SK-N-SH (cell line): ENCODE data around the gene CCDC61. TPM values are rescaled to one million over a fixed set of nuclear protein-coding genes. Genes with fewer than 3 reads are reported as not detected.

Source experiments
- CTCF ChIA-PET: fragments of 300-600, 350-600 bp; formaldehyde crosslinking; extraction: SDS; loops from one replicate; lab custom pipeline; 2021; lab: Yijun Ruan, JAX
- POLR2A ChIA-PET: fragments of 350-600 bp; sonication (Branson Sonifier 250); formaldehyde crosslinking; extraction: SDS; loops from one replicate; lab custom pipeline; 2020; ENCODE audit warnings: antibody characterized with exemption, inconsistent platforms; lab: Yijun Ruan, JAX
- DNase-seq: peaks from one replicate; pipeline ENCODE4 v3.0.0; 2012
- H2AFZ ChIP-seq: fragments of 200-600 bp; sonication (generic); 2 replicates; pipeline ENCODE4 v1.8.1; 2016; ENCODE audit warnings: antibody characterized with exemption, mild to moderate bottlenecking, low read depth
- H3F3A ChIP-seq: fragments of 200-600 bp; sonication (generic); replicated peaks from 2 replicates; pipeline ENCODE3; 2016; ENCODE audit warnings: antibody characterized with exemption, mild to moderate bottlenecking; ENCODE audit not compliant: insufficient read depth
- H3K27ac ChIP-seq, 2 experiments: fragments of 200-500 bp in 1 of 2; fragments of 200-600 bp in 1 of 2; sonication (Bioruptor generic) in 1 of 2; sonication (generic), shearing (Covaris generic) in 1 of 2; 2 replicates each; pipeline versions ENCODE4 v1.5.1 to v1.6.1; 2014 to 2016; ENCODE audit warnings: low read depth in 2 of 2, inconsistent platforms in 1 of 2, low read length in 1 of 2, mild to moderate bottlenecking in 1 of 2, mixed read lengths in 1 of 2
- H3K27me3 ChIP-seq: fragments of 200-600 bp; sonication (generic), shearing (Covaris generic); 2 replicates; pipeline ENCODE4 v1.6.1; 2016; ENCODE audit warnings: mixed run types; ENCODE audit not compliant: insufficient read depth
- H3K36me3 ChIP-seq, 2 experiments: fragments of 200-500 bp in 1 of 2; fragments of 200-600 bp in 1 of 2; sonication (Bioruptor generic) in 1 of 2; sonication (generic) in 1 of 2; replicated peaks in 1 of 2; 2 replicates each; pipeline versions ENCODE3 to v1.5.1; 2014 to 2016; ENCODE audit warnings: low read length in 1 of 2, mild to moderate bottlenecking in 1 of 2; ENCODE audit not compliant: insufficient read depth in 2 of 2, control insufficient read depth in 1 of 2
- H3K4me1 ChIP-seq, 2 experiments: fragments of 200-500 bp in 1 of 2; fragments of 200-600 bp in 1 of 2; sonication (Bioruptor generic) in 1 of 2; sonication (generic), shearing (Covaris generic) in 1 of 2; 2 replicates each; pipeline versions ENCODE4 v1.5.1 to v1.6.1; 2014 to 2016; ENCODE audit warnings: low read depth in 1 of 2, low read length in 1 of 2, mixed run types in 1 of 2; ENCODE audit not compliant: insufficient read depth in 2 of 2, control insufficient read depth in 1 of 2
- H3K4me2 ChIP-seq: fragments of 200-600 bp; sonication (generic), shearing (Covaris generic); 2 replicates; pipeline ENCODE4 v1.6.1; 2017; ENCODE audit warnings: mixed run types
- H3K4me3 ChIP-seq, 2 experiments: fragments of 200-500 bp in 1 of 2; fragments of 200-600 bp in 1 of 2; sonication (Bioruptor generic) in 1 of 2; sonication (generic), shearing (Covaris generic) in 1 of 2; 2 replicates each; pipeline versions ENCODE4 v1.5.1 to v1.8.1; 2014 to 2016; ENCODE audit warnings: low read depth in 2 of 2, inconsistent platforms in 1 of 2, low read length in 1 of 2, mild to moderate bottlenecking in 1 of 2, mixed read lengths in 1 of 2, moderate library complexity in 1 of 2
- H3K79me2 ChIP-seq: fragments of 200-600 bp; sonication (generic); 2 replicates; pipeline ENCODE4 v1.8.1; 2017; ENCODE audit warnings: mild to moderate bottlenecking; ENCODE audit not compliant: insufficient read depth
- H3K9ac ChIP-seq: fragments of 200-600 bp; sonication (generic); 2 replicates; pipeline ENCODE4 v1.6.1; 2017; ENCODE audit warnings: mixed run types
- H3K9me2 ChIP-seq: fragments of 200-600 bp; sonication (generic); 2 replicates; pipeline ENCODE4 v1.6.1; 2017; ENCODE audit warnings: mixed run types
- H3K9me3 ChIP-seq: fragments of 200-600 bp; sonication (generic); 2 replicates; pipeline ENCODE4 v1.6.1; 2017; ENCODE audit warnings: mixed run types, mild to moderate bottlenecking, moderate library complexity
- H4K20me1 ChIP-seq: fragments of 200-600 bp; sonication (generic); 2 replicates; pipeline ENCODE4 v1.6.1; 2017; ENCODE audit warnings: mild to moderate bottlenecking, mixed run types; ENCODE audit not compliant: insufficient read depth
- CHD2 ChIP-seq: fragments of 150-350 bp; IDR thresholded peaks from 2 replicates; pipeline ENCODE4 v1.6.1; 2018; ENCODE audit warnings: low read length; ENCODE audit not compliant: partially characterized antibody
- EP300 ChIP-seq, 2 experiments: IDR thresholded peaks; 2 replicates each; pipeline versions ENCODE4 v1.4.0 to v1.6.1; 2012; ENCODE audit warnings: borderline replicate concordance in 1 of 2, low read depth in 1 of 2, low read length in 1 of 2
- EZH2phosphoT487 ChIP-seq: fragments of 200-600 bp; sonication (generic); IDR thresholded peaks from 2 replicates; pipeline ENCODE4 v1.6.1; 2017; ENCODE audit warnings: low read depth, mixed run types, mild to moderate bottlenecking, antibody characterized with exemption, moderate library complexity, borderline replicate concordance
- FOSL2 ChIP-seq: IDR thresholded peaks from 2 replicates; pipeline ENCODE4 v1.4.0; 2012; ENCODE audit warnings: low read depth, mild to moderate bottlenecking, moderate library complexity, borderline replicate concordance
- FOXM1 ChIP-seq: IDR thresholded peaks from 2 replicates; pipeline ENCODE4 v1.4.0; 2012; ENCODE audit warnings: low read depth, mild to moderate bottlenecking
- MEF2A ChIP-seq: IDR thresholded peaks from 2 replicates; pipeline ENCODE4 v1.4.0; 2012; ENCODE audit warnings: low read depth, borderline replicate concordance
- NFIC ChIP-seq: IDR thresholded peaks from 2 replicates; pipeline ENCODE4 v1.4.0; 2012; ENCODE audit warnings: borderline replicate concordance
- PBX3 ChIP-seq: IDR thresholded peaks from 2 replicates; pipeline ENCODE4; 2012
- POLR2AphosphoS5 ChIP-seq: IDR thresholded peaks from 2 replicates; pipeline ENCODE4 v1.6.1; 2012; ENCODE audit warnings: low read depth, low read length
- RFX5 ChIP-seq: IDR thresholded peaks from 2 replicates; pipeline ENCODE4 v1.6.1; 2012; ENCODE audit warnings: mild to moderate bottlenecking, improper control_type of control experiment, low read length
- TAF1 ChIP-seq: IDR thresholded peaks from 2 replicates; pipeline ENCODE4 v1.6.1; 2012; ENCODE audit warnings: low read depth, mild to moderate bottlenecking, low read length, moderate library complexity, borderline replicate concordance
- TCF12 ChIP-seq: IDR thresholded peaks from 2 replicates; pipeline ENCODE4 v1.4.0; 2012
- TEAD4 ChIP-seq: IDR thresholded peaks from 2 replicates; pipeline ENCODE4 v1.4.0; 2012; ENCODE audit warnings: mild to moderate bottlenecking, borderline replicate concordance; ENCODE audit not compliant: insufficient read depth
- YY1 ChIP-seq: IDR thresholded peaks from 2 replicates; pipeline ENCODE4 v1.4.0; 2012; ENCODE audit warnings: low read depth, mild to moderate bottlenecking
- WGBS: methylation state at CpG from one replicate; pipeline ENCODE4 v1.1.6; 2017; ENCODE audit warnings: low lambda C conversion rate; 5-methylcytosine and 5-hydroxymethylcytosine counted together
- polyA plus RNA-seq, 3 experiments: library from polyadenylated mRNA; depleted of rRNA; stranded (reverse); fragments of >200 nt; gene quantifications; 2 replicates each; pipeline ENCODE4 v1.2.3, GENCODE V29; 2012
- TF ChIP-seq, protein P1 (sequence below): fragments of 200-600 bp; sonication (generic); IDR thresholded peaks from 2 replicates; pipeline ENCODE4 v1.6.1; 2017; ENCODE audit warnings: antibody characterized with exemption, mild to moderate bottlenecking, moderate library complexity
- TF ChIP-seq, protein P2 (sequence below): IDR thresholded peaks from 2 replicates; pipeline ENCODE4 v1.4.0; 2012; ENCODE audit warnings: low read depth, borderline replicate concordance

Gene CCDC61
- polyA plus RNA-seq, 1 of the 3 experiments (the other 2 are of a cell fraction), result 6.8 TPM

DNA sequence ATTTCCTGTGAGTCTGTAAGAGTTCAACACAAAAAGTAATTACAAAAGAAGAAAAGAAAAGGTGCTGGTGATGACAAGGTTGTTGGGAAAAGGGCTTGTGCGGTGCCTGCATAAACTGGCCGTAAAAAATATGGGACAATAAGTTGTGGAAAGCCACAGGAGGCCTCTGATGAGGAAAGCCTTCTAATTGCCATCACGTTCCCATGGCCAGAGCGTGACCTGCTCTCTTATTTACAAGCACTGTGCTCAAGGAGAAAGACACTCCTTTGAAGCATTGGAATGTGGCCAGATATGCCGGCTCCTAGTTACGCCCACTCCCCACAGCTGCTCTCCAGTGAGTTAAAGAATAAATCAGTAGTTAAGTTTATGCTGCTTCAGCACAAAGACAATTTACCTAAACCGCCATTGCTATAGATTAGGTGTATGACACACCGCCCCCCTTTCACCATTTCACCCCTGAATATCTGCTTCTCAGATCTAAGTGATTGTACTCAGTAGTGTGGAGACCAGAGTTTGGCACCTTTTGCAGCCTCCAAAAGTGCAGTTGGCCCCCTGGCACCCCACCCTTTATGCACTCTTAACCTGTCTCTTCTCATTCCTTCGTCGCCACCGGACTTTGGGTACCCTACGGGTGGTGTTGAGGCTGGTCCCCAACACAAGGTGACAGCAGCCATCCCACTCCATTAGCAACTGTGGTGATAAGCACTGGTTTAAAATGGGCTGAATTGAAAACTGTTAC lies 35.7 kb downstream of the CCDC61 start:
- no peak overlapping the region for H3K4me2 ChIP-seq
- no peaks in the 10 kb centered on the region for H4K20me1 ChIP-seq
- CTCF ChIA-PET, result interaction anchor here (1.1 to 3.7 kb wide), 2 partner anchors 14 to 47 kb away, joined by 3 to 22 read pairs; no protein-coding TSS in a partner anchor

GRCh38 chr19:46031781-46032596 lies 36.7 kb downstream of the CCDC61 start:
- no peak overlapping the region for H3K4me2 ChIP-seq
- H3K9ac ChIP-seq, result no peak overlapping the region
- no peak for DNase-seq
- H4K20me1 ChIP-seq, result no peaks in the 10 kb centered on the region
- H2AFZ ChIP-seq, result no peak overlapping the region
- no peak overlapping the region for H3K4me3 ChIP-seq
- CTCF ChIA-PET, result interaction anchor here (1.1 to 3.7 kb wide), 4 partner anchors 15 to 233 kb away, joined by 3 to 22 read pairs (median 6); no protein-coding TSS in a partner anchor
- H3K27ac ChIP-seq, result no peak overlapping the region
- no peaks in the 10 kb centered on the region for H3F3A ChIP-seq
- H3K9me3 ChIP-seq, result no peaks in the 10 kb centered on the region
- no peaks in the 10 kb centered on the region for H3K9me2 ChIP-seq
- POLR2A ChIA-PET, result no interaction called here
- H3K4me1 ChIP-seq, result no peaks in the 10 kb centered on the region
- H3K79me2 ChIP-seq, result no peaks in the 10 kb centered on the region
- 68% methylated on average over 3 of the region's 5 CpGs for WGBS
- peaks cover 22% of the 10 kb centered on the region; the same call in 1 of the 2 replicates for H3K27me3 ChIP-seq
- H3K36me3 ChIP-seq, result no peaks in the 10 kb centered on the region
- TF ChIP-seq, protein P1, sequence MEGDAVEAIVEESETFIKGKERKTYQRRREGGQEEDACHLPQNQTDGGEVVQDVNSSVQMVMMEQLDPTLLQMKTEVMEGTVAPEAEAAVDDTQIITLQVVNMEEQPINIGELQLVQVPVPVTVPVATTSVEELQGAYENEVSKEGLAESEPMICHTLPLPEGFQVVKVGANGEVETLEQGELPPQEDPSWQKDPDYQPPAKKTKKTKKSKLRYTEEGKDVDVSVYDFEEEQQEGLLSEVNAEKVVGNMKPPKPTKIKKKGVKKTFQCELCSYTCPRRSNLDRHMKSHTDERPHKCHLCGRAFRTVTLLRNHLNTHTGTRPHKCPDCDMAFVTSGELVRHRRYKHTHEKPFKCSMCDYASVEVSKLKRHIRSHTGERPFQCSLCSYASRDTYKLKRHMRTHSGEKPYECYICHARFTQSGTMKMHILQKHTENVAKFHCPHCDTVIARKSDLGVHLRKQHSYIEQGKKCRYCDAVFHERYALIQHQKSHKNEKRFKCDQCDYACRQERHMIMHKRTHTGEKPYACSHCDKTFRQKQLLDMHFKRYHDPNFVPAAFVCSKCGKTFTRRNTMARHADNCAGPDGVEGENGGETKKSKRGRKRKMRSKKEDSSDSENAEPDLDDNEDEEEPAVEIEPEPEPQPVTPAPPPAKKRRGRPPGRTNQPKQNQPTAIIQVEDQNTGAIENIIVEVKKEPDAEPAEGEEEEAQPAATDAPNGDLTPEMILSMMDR, result no peak
- TF ChIP-seq, protein P2, sequence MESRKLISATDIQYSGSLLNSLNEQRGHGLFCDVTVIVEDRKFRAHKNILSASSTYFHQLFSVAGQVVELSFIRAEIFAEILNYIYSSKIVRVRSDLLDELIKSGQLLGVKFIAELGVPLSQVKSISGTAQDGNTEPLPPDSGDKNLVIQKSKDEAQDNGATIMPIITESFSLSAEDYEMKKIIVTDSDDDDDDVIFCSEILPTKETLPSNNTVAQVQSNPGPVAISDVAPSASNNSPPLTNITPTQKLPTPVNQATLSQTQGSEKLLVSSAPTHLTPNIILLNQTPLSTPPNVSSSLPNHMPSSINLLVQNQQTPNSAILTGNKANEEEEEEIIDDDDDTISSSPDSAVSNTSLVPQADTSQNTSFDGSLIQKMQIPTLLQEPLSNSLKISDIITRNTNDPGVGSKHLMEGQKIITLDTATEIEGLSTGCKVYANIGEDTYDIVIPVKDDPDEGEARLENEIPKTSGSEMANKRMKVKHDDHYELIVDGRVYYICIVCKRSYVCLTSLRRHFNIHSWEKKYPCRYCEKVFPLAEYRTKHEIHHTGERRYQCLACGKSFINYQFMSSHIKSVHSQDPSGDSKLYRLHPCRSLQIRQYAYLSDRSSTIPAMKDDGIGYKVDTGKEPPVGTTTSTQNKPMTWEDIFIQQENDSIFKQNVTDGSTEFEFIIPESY, result no peak
- TF ChIP-seq YY1 (no peak), EP300 (IDR thresholded peaks at IDR 0.05; ENCODE audit: borderline replicate concordance in 1 of 2, low read depth in 1 of 2, low read length in 1 of 2) (no peak), POLR2AphosphoS5 (no peak), TAF1 (no peak), RFX5 (no peak), MEF2A (no peak)

More for the DNA sequence above, 35.7 kb downstream of the CCDC61 start:
- Histone ChIP-seq H3K79me2 (no peaks in the 10 kb centered on the region), H2AFZ (no peak overlapping the region), H3K9me2 (no peaks in the 10 kb centered on the region), H3K4me1 (no peaks in the 10 kb centered on the region), H3K9me3 (no peaks in the 10 kb centered on the region), H3K9ac (no peak overlapping the region), H3F3A (no peaks in the 10 kb centered on the region), H3K27me3 (peaks cover 12% of the 10 kb centered on the region; the same call in 1 of the 2 replicates), H3K36me3 (no peaks in the 10 kb centered on the region), H3K4me3 (no peak overlapping the region), H3K27ac (no peak overlapping the region)
- WGBS, result 78% methylated on average over 10 of the region's 12 CpGs
- POLR2A ChIA-PET, result no interaction called here
- no peak for DNase-seq
- TF ChIP-seq YY1 (no peak), CHD2 (no peak), TAF1 (no peak), NFIC (no peak), FOXM1 (no peak), TCF12 (no peak), PBX3 (no peak), EP300 (IDR thresholded peaks at IDR 0.05; ENCODE audit: borderline replicate concordance in 1 of 2, low read depth in 1 of 2, low read length in 1 of 2) (no peak), TEAD4 (no peak), RFX5 (no peak), FOSL2 (no peak), EZH2phosphoT487 (no peak)
- TF ChIP-seq, protein P1, result no peak
- TF ChIP-seq, all 33 proteins: peak for 0
